ENCODE results near the gene ASMT. TPM values are rescaled to one million over a fixed set of nuclear protein-coding genes. Genes with fewer than 3 reads are reported as not detected.
"Not testable (repeated sequence)": the region's sequence is repeated elsewhere in the genome, so short reads cannot be mapped to it uniquely, and the experiment has no call there.

The ASMT gene
- polyA plus RNA-seq, 6 donors from 2014 or later, result not detected

GRCh38 chrX:1601051-1601767 is 13.7 kb upstream of the ASMT start:
- H3K27me3 Mint-ChIP-seq, result no peaks in the 10 kb centered on the region
- H3K4me1 Mint-ChIP-seq, result peaks cover 9 to 12% (median 11%) of the 10 kb centered on the region in 3 donors
- H3K27ac Mint-ChIP-seq, result peak overlapping the region in 1 of 6 donors; percentile 59
- H3K4me3 Mint-ChIP-seq, result no peak overlapping the region
- ATAC-seq (ENCODE audit: low read depth in 2 of 2) (no peak), DNase-seq (no peak)
- H3K9me3 Mint-ChIP-seq, result no peaks in the 10 kb centered on the region
- peaks cover 13 to 49% of the 10 kb centered on the region in 2 donors for H3K36me3 Mint-ChIP-seq

GRCh38 chrX:1601768-1602085 is 13.1 kb upstream of the ASMT start:
- Mint-ChIP-seq H3K4me1 (peaks cover 9 to 11% (median 10%) of the 10 kb centered on the region in 3 donors), H3K27ac (peak overlapping the region in 1 of 6 donors; percentile 59), H3K36me3 (peaks cover 13 to 49% of the 10 kb centered on the region in 2 donors), H3K4me3 (no peak overlapping the region), H3K9me3 (no peaks in the 10 kb centered on the region), H3K27me3 (no peaks in the 10 kb centered on the region)
- ATAC-seq (ENCODE audit: low read depth in 2 of 2) (no peak), DNase-seq (no peak)

- Mint-ChIP-seq H3K4me3 (no peak overlapping the region), H3K36me3 (peaks cover 13 to 44% of the 10 kb centered on the region in 2 donors), H3K27ac (no peak overlapping the region), H3K4me1 (peaks cover 5 to 7% (median 5%) of the 10 kb centered on the region in 3 donors), H3K27me3 (no peaks in the 10 kb centered on the region), H3K9me3 (no peaks in the 10 kb centered on the region)
- no peak for ATAC-seq (ENCODE audit: low read depth in 2 of 2)
- no peak for DNase-seq
These were observed 12.6 kb upstream of the ASMT start for GRCh38 chrX:1602299-1602698.

- H3K36me3 Mint-ChIP-seq, result peaks cover 8 to 26% of the 10 kb centered on the region in 2 donors
- DNase-seq (no peak), ATAC-seq (ENCODE audit: low read depth in 2 of 2) (no peak)
- H3K4me3 Mint-ChIP-seq, result no peak overlapping the region
- H3K27me3 Mint-ChIP-seq, result no peaks in the 10 kb centered on the region
- no peak overlapping the region for H3K27ac Mint-ChIP-seq
- peaks cover 13 to 25% (median 22%) of the 10 kb centered on the region in 3 donors for H3K4me1 Mint-ChIP-seq
- no peaks in the 10 kb centered on the region for H3K9me3 Mint-ChIP-seq
These were observed 8.4 kb upstream of the ASMT start for GRCh38 chrX:1606496-1606895.

GRCh38 chrX:1609311-1609710 is 5.5 kb upstream of the ASMT start:
- no peak for ATAC-seq (ENCODE audit: low read depth in 2 of 2)
- Mint-ChIP-seq H3K27ac (peak overlapping the region in 1 of 6 donors; percentile 87), H3K36me3 (peaks cover 0 to 14% of the 10 kb centered on the region in 2 donors), H3K9me3 (no peaks in the 10 kb centered on the region), H3K4me1 (peaks cover 13 to 25% (median 22%) of the 10 kb centered on the region in 3 donors), H3K27me3 (no peaks in the 10 kb centered on the region), H3K4me3 (peak overlapping the region in 1 of 8 donors; percentile 63)
- DNase-seq, result no peak

GRCh38 chrX:1609762-1610161 is 5.1 kb upstream of the ASMT start:
- DNase-seq (no peak), ATAC-seq (ENCODE audit: low read depth in 2 of 2) (no peak)
- Mint-ChIP-seq H3K27ac (peak overlapping the region in 1 of 6 donors; percentile 83), H3K4me1 (peaks cover 13 to 25% (median 22%) of the 10 kb centered on the region in 3 donors), H3K9me3 (no peaks in the 10 kb centered on the region), H3K27me3 (no peaks in the 10 kb centered on the region), H3K36me3 (peaks cover 0 to 10% of the 10 kb centered on the region in 2 donors), H3K4me3 (peak overlapping the region in 1 of 8 donors; percentile 63)

- Mint-ChIP-seq H3K9me3 (no peaks in the 10 kb centered on the region), H3K4me3 (no peak overlapping the region), H3K27me3 (no peaks in the 10 kb centered on the region), H3K27ac (peak overlapping the region in 1 of 6 donors; percentile 44), H3K36me3 (peaks cover 0 to 6% of the 10 kb centered on the region in 2 donors), H3K4me1 (peaks cover 13 to 25% (median 20%) of the 10 kb centered on the region in 3 donors)
- no peak for DNase-seq
- no peak for ATAC-seq (ENCODE audit: low read depth in 2 of 2)
These were observed 4.7 kb upstream of the ASMT start for GRCh38 chrX:1610166-1610565.

- DNase-seq, result no peak
- Mint-ChIP-seq H3K4me3 (peak overlapping the region in 2 of 8 donors; percentile 51 to 68), H3K36me3 (peaks cover 0 to under 1% of the 10 kb centered on the region in 2 donors), H3K27ac (peak overlapping the region in 2 of 6 donors; percentile 79 to 93), H3K9me3 (no peaks in the 10 kb centered on the region), H3K4me1 (peaks cover 9 to 25% (median 20%) of the 10 kb centered on the region in 3 donors), H3K27me3 (no peaks in the 10 kb centered on the region)
- ATAC-seq (ENCODE audit: low read depth in 2 of 2), result no peak
These were observed 4.1 kb upstream of the ASMT start for GRCh38 chrX:1610736-1611135.

GRCh38 chrX:1612641-1613286 is 2.1 kb upstream of the ASMT start:
- no peak for ATAC-seq (ENCODE audit: low read depth in 2 of 2)
- Mint-ChIP-seq H3K4me1 (peaks cover 9 to 25% (median 20%) of the 10 kb centered on the region in 3 donors), H3K36me3 (no peaks in the 10 kb centered on the region), H3K27me3 (peaks cover 0 to 4% (median 0%) of the 10 kb centered on the region in 3 donors), H3K27ac (peak overlapping the region in 3 of 6 donors; percentile 44 to 59 (median 44)), H3K9me3 (no peaks in the 10 kb centered on the region), H3K4me3 (no peak overlapping the region)
- DNase-seq, result no peak

- Mint-ChIP-seq H3K4me3 (no peak overlapping the region), H3K36me3 (no peaks in the 10 kb centered on the region), H3K27ac (no peak overlapping the region), H3K27me3 (peaks cover 5 to 9% (median 5%) of the 10 kb centered on the region in 3 donors), H3K9me3 (peaks cover 0 to 1% (median 0%) of the 10 kb centered on the region in 7 donors), H3K4me1 (peaks cover 8 to 16% (median 12%) of the 10 kb centered on the region in 3 donors)
- no peak for DNase-seq
- ATAC-seq (ENCODE audit: low read depth in 2 of 2), result no peak
These were observed 3.8 kb downstream of the ASMT start for GRCh38 chrX:1618689-1619088.

- peaks cover 16 to 19% (median 17%) of the 10 kb centered on the region in 3 donors for H3K4me1 Mint-ChIP-seq
- H3K36me3 Mint-ChIP-seq, result no peaks in the 10 kb centered on the region
- H3K27ac Mint-ChIP-seq, result no peak overlapping the region
- peaks cover 0 to 2% (median 0%) of the 10 kb centered on the region in 7 donors for H3K9me3 Mint-ChIP-seq
- peaks cover 5 to 12% (median 5%) of the 10 kb centered on the region in 3 donors for H3K27me3 Mint-ChIP-seq
- H3K4me3 Mint-ChIP-seq, result no peak overlapping the region
- ATAC-seq (ENCODE audit: low read depth in 2 of 2), result no peak
- DNase-seq, result no peak
These were observed 8.8 kb downstream of the ASMT start for GRCh38 chrX:1623691-1624090.

GRCh38 chrX:1624158-1624860 is 9.4 kb downstream of the ASMT start:
- H3K36me3 Mint-ChIP-seq; DNase-seq; ATAC-seq (ENCODE audit: low read depth in 2 of 2); H3K27ac Mint-ChIP-seq; H3K9me3 Mint-ChIP-seq; H3K4me3 Mint-ChIP-seq: not testable (repeated sequence)
- Mint-ChIP-seq H3K4me1 (peaks cover 17 to 19% (median 19%) of the 10 kb centered on the region in 3 donors), H3K27me3 (peaks cover 5 to 14% (median 6%) of the 10 kb centered on the region in 3 donors)

GRCh38 chrX:1624861-1625215 is 10.0 kb downstream of the ASMT start:
- ATAC-seq (ENCODE audit: low read depth in 2 of 2); H3K27ac Mint-ChIP-seq; DNase-seq; H3K4me3 Mint-ChIP-seq; H3K9me3 Mint-ChIP-seq; H3K36me3 Mint-ChIP-seq: not testable (repeated sequence)
- H3K27me3 Mint-ChIP-seq, result peaks cover 5 to 20% (median 11%) of the 10 kb centered on the region in 3 donors
- H3K4me1 Mint-ChIP-seq, result peaks cover 17 to 23% (median 19%) of the 10 kb centered on the region in 3 donors
